HL-60 (cell line): ENCODE results near the gene COL19A1.

Experiments used
- CTCF ChIP-seq: IDR thresholded peaks from one replicate; pipeline ENCODE4 v1.5.1; 2011; ENCODE audit warnings: low read length, control low read depth, inconsistent platforms; ENCODE audit not compliant: insufficient read depth
- REST ChIP-seq: IDR thresholded peaks from 2 replicates; pipeline ENCODE4 v1.6.1; 2012; ENCODE audit warnings: low read depth; ENCODE audit not compliant: insufficient replicate concordance

- TF ChIP-seq CTCF: no peak
- TF ChIP-seq REST: no peak
Observed at GRCh38 chr6:69873291-69873690, 6.9 kb downstream of the COL19A1 start.
